Measurements from ENCODE around the gene USP32. TPM values are rescaled to one million over a fixed set of nuclear protein-coding genes. Genes with fewer than 3 reads are reported as not detected.

Gene USP32
- total and polyA plus RNA-seq, 4 donors = 46.6 to 103 (median 52.1) TPM

DNA sequence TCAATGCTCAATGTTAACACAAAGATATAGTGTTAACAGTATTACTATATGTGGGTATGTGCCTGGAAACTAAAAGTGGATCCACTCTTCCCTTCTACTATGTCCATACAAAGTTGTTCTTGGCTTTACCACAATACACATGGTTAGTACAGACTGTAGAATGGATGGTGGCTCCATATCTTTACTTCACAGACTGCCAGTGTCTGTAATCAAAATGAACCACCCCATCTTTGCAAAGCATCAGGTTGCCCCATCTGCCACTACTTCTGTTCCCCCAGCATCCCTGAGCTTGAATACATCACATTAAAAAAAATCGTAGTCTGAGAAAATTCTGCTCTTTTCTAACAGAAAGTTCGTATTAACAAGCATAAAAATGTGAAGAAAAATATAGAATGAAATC lies 30.0 kb downstream of the USP32 start:
- no CpG with 5 or more reads among the region's 2 CpGs for WGBS (ENCODE audit: insufficient coverage)
- DNase-seq (ENCODE audit: low read depth in 4 of 6, low spot score in 6 of 6) = peak in 2 of 6 donors; percentile 58 to 95
- Histone ChIP-seq H3K27me3 (ENCODE audit: control insufficient read depth, insufficient read depth, low read length) (no peaks in the 10 kb centered on the region), H3K4me1 (ENCODE audit: control insufficient read depth, insufficient read depth, low read length) (no peaks in the 10 kb centered on the region), H3K36me3 (ENCODE audit: control insufficient read depth, insufficient read depth, low read length) (no peaks in the 10 kb centered on the region), H3K27ac (ENCODE audit: low read depth, low read length) (no peak overlapping the region), H3K4me3 (ENCODE audit: low read depth, low read length) (no peak overlapping the region), H3K9me3 (ENCODE audit: control insufficient read depth, insufficient read depth, low read length) (no peaks in the 10 kb centered on the region)

- H3K9me3 ChIP-seq (ENCODE audit: control insufficient read depth, insufficient read depth, low read length) = no peaks in the 10 kb centered on the region
- no peak for DNase-seq (ENCODE audit: low read depth in 4 of 6, low spot score in 6 of 6)
- no peak overlapping the region for H3K27ac ChIP-seq (ENCODE audit: low read depth, low read length)
- H3K36me3 ChIP-seq (ENCODE audit: control insufficient read depth, insufficient read depth, low read length) = no peaks in the 10 kb centered on the region
- H3K4me1 ChIP-seq (ENCODE audit: control insufficient read depth, insufficient read depth, low read length) = no peaks in the 10 kb centered on the region
- no peak overlapping the region for H3K4me3 ChIP-seq (ENCODE audit: low read depth, low read length)
- H3K27me3 ChIP-seq (ENCODE audit: control insufficient read depth, insufficient read depth, low read length) = no peaks in the 10 kb centered on the region
Observed at GRCh38 chr17:60359415-60359814, 32.5 kb downstream of the USP32 start.

GRCh38 chr17:60358606-60359225 lies 33.2 kb downstream of the USP32 start:
- no peak overlapping the region for H3K4me3 ChIP-seq (ENCODE audit: low read depth, low read length)
- H3K27me3 ChIP-seq (ENCODE audit: control insufficient read depth, insufficient read depth, low read length) = no peaks in the 10 kb centered on the region
- WGBS (ENCODE audit: insufficient coverage) = 100% methylated on average over 1 of the region's 3 CpGs
- no peaks in the 10 kb centered on the region for H3K4me1 ChIP-seq (ENCODE audit: control insufficient read depth, insufficient read depth, low read length)
- H3K27ac ChIP-seq (ENCODE audit: low read depth, low read length) = no peak overlapping the region
- no peaks in the 10 kb centered on the region for H3K36me3 ChIP-seq (ENCODE audit: control insufficient read depth, insufficient read depth, low read length)
- DNase-seq (ENCODE audit: low read depth in 4 of 6, low spot score in 6 of 6) = peak in 1 of 6 donors; percentile 14
- H3K9me3 ChIP-seq (ENCODE audit: control insufficient read depth, insufficient read depth, low read length) = no peaks in the 10 kb centered on the region

DNA sequence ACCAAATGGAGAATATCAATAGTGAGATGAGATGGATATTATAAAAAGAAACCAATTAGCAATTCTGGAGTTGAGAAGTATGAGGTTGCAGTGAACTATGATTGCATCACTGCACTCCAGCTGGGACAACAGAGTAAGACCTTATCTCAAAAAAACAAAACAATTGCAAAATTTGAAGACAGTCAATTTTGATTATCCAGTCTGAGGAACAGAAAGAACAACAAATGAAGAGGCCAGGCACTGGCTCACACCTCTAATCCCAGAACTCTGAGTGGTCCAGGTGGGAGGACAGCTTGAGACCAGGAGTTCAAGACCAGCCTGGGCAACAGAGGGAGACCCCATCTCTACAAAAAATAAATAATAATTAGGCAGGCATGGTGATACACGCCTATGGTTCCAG lies 35.0 kb downstream of the USP32 start:
- no peak for DNase-seq (ENCODE audit: low read depth in 4 of 6, low spot score in 6 of 6)
- Histone ChIP-seq H3K27ac (ENCODE audit: low read depth, low read length) (no peak overlapping the region), H3K9me3 (ENCODE audit: control insufficient read depth, insufficient read depth, low read length) (no peaks in the 10 kb centered on the region), H3K36me3 (ENCODE audit: control insufficient read depth, insufficient read depth, low read length) (no peaks in the 10 kb centered on the region), H3K4me3 (ENCODE audit: low read depth, low read length) (no peak overlapping the region), H3K4me1 (ENCODE audit: control insufficient read depth, insufficient read depth, low read length) (no peaks in the 10 kb centered on the region), H3K27me3 (ENCODE audit: control insufficient read depth, insufficient read depth, low read length) (no peaks in the 10 kb centered on the region)
- WGBS (ENCODE audit: insufficient coverage) = 100% methylated on average over 1 of the region's 1 CpG

GRCh38 chr17:60355663-60356594 lies 36.0 kb downstream of the USP32 start:
- Histone ChIP-seq H3K36me3 (ENCODE audit: control insufficient read depth, insufficient read depth, low read length) (no peaks in the 10 kb centered on the region), H3K27ac (ENCODE audit: low read depth, low read length) (no peak overlapping the region), H3K27me3 (ENCODE audit: control insufficient read depth, insufficient read depth, low read length) (no peaks in the 10 kb centered on the region), H3K4me3 (ENCODE audit: low read depth, low read length) (no peak overlapping the region), H3K4me1 (ENCODE audit: control insufficient read depth, insufficient read depth, low read length) (no peaks in the 10 kb centered on the region), H3K9me3 (ENCODE audit: control insufficient read depth, insufficient read depth, low read length) (no peaks in the 10 kb centered on the region)
- 93% methylated on average over 3 of the region's 4 CpGs for WGBS (ENCODE audit: insufficient coverage)
- DNase-seq (ENCODE audit: low read depth in 4 of 6, low spot score in 6 of 6) = no peak

- H3K27ac ChIP-seq (ENCODE audit: low read depth, low read length) = no peak overlapping the region
- no CpG with 5 or more reads among the region's 1 CpG for WGBS (ENCODE audit: insufficient coverage)
Observed at GRCh38 chr17:60354223-60354622, 37.7 kb downstream of the USP32 start.

GRCh38 chr17:60353773-60354172 lies 38.2 kb downstream of the USP32 start:
- no peaks in the 10 kb centered on the region for H3K36me3 ChIP-seq (ENCODE audit: control insufficient read depth, insufficient read depth, low read length)
- no peak overlapping the region for H3K27ac ChIP-seq (ENCODE audit: low read depth, low read length)
- DNase-seq (ENCODE audit: low read depth in 4 of 6, low spot score in 6 of 6) = no peak
- WGBS (ENCODE audit: insufficient coverage) = 100% methylated on average over 2 of the region's 4 CpGs
- no peaks in the 10 kb centered on the region for H3K4me1 ChIP-seq (ENCODE audit: control insufficient read depth, insufficient read depth, low read length)
- no peaks in the 10 kb centered on the region for H3K27me3 ChIP-seq (ENCODE audit: control insufficient read depth, insufficient read depth, low read length)
- H3K9me3 ChIP-seq (ENCODE audit: control insufficient read depth, insufficient read depth, low read length) = no peaks in the 10 kb centered on the region
- no peak overlapping the region for H3K4me3 ChIP-seq (ENCODE audit: low read depth, low read length)

More at GRCh38 chr17:60354223-60354622, 37.7 kb downstream of the USP32 start:
- Histone ChIP-seq H3K4me3 (ENCODE audit: low read depth, low read length) (no peak overlapping the region), H3K4me1 (ENCODE audit: control insufficient read depth, insufficient read depth, low read length) (no peaks in the 10 kb centered on the region), H3K36me3 (ENCODE audit: control insufficient read depth, insufficient read depth, low read length) (no peaks in the 10 kb centered on the region), H3K27me3 (ENCODE audit: control insufficient read depth, insufficient read depth, low read length) (no peaks in the 10 kb centered on the region), H3K9me3 (ENCODE audit: control insufficient read depth, insufficient read depth, low read length) (no peaks in the 10 kb centered on the region)
- DNase-seq (ENCODE audit: low read depth in 4 of 6, low spot score in 6 of 6) = no peak

GRCh38 chr17:60352569-60352968 lies 39.4 kb downstream of the USP32 start:
- no peak for DNase-seq (ENCODE audit: low read depth in 4 of 6, low spot score in 6 of 6)
- no peaks in the 10 kb centered on the region for H3K9me3 ChIP-seq (ENCODE audit: control insufficient read depth, insufficient read depth, low read length)
- H3K4me3 ChIP-seq (ENCODE audit: low read depth, low read length) = no peak overlapping the region
- WGBS (ENCODE audit: insufficient coverage) = 96% methylated on average over 3 of the region's 4 CpGs
- H3K36me3 ChIP-seq (ENCODE audit: control insufficient read depth, insufficient read depth, low read length) = no peaks in the 10 kb centered on the region
- no peaks in the 10 kb centered on the region for H3K4me1 ChIP-seq (ENCODE audit: control insufficient read depth, insufficient read depth, low read length)
- no peaks in the 10 kb centered on the region for H3K27me3 ChIP-seq (ENCODE audit: control insufficient read depth, insufficient read depth, low read length)
- H3K27ac ChIP-seq (ENCODE audit: low read depth, low read length) = no peak overlapping the region

DNA sequence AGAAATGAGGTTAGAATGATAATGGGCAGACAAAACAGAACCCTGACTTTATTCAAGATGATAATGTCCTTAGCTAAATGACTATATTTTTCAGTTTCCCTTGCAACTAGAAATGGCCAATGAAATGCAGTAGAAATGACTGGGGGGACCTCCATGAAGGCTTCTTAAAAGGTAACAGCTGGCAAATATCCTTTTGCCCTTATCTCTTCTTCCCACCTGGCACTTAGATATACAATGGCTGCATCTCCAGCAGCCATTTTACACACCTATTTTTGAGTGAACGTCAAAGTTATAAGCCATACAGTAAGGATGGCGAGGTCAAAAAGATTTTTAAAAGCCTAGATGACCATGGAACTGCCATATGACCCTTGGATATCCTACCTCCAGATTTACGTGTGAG lies 39.9 kb downstream of the USP32 start:
- H3K36me3 ChIP-seq (ENCODE audit: control insufficient read depth, insufficient read depth, low read length) = no peaks in the 10 kb centered on the region

More for the DNA sequence above, 39.9 kb downstream of the USP32 start:
- Histone ChIP-seq H3K4me3 (ENCODE audit: low read depth, low read length) (no peak overlapping the region), H3K27me3 (ENCODE audit: control insufficient read depth, insufficient read depth, low read length) (no peaks in the 10 kb centered on the region), H3K9me3 (ENCODE audit: control insufficient read depth, insufficient read depth, low read length) (no peaks in the 10 kb centered on the region), H3K4me1 (ENCODE audit: control insufficient read depth, insufficient read depth, low read length) (no peaks in the 10 kb centered on the region), H3K27ac (ENCODE audit: low read depth, low read length) (no peak overlapping the region)
- WGBS (ENCODE audit: insufficient coverage) = no CpG with 5 or more reads among the region's 3 CpGs
- DNase-seq (ENCODE audit: low read depth in 4 of 6, low spot score in 6 of 6) = no peak
